IPS-NIHi7 (cell line): ENCODE data around the gene ZG16.

ENCODE experiments used
- DNase-seq: peaks from one replicate; pipeline ENCODE4 v3.0.0; 2012; ENCODE audit warnings: mixed read lengths; ENCODE audit errors: extremely low spot score

The ZG16 gene

DNA sequence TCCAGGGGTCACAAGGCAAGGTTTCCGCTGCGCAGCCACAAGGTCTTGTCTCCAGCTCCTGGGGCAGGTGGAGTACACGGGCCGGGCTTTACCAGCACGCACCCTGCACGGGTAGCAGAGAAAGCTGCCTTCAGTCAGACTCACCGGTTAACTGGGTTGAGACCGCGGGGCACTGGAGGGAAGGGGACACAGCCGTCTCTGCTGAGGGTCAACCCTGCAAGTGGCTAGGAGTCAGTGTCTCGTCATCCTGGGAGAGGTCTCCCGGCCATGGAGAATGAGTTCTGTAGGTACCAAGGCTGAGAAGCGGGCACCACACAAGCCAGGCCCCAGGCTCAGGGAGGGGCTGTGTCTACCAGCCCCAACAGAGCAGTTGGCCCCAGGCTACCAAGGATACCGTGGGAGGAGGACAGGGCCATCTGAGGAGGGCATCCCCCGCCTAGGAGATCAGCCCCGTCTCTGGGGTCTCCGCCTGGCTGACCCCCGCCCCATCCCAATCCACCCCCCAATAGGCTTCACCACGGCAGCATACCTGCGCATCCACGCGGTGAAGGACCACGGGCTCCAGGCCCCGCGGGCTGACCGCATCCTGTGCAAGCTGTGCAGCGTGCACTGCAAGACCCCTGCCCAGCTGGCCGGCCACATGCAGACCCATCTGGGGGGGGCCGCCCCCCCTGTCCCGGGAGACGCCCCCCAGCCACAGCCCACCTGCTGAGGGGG, 31.1 kb downstream of the ZG16 start:
- DNase-seq = no peak

DNA sequence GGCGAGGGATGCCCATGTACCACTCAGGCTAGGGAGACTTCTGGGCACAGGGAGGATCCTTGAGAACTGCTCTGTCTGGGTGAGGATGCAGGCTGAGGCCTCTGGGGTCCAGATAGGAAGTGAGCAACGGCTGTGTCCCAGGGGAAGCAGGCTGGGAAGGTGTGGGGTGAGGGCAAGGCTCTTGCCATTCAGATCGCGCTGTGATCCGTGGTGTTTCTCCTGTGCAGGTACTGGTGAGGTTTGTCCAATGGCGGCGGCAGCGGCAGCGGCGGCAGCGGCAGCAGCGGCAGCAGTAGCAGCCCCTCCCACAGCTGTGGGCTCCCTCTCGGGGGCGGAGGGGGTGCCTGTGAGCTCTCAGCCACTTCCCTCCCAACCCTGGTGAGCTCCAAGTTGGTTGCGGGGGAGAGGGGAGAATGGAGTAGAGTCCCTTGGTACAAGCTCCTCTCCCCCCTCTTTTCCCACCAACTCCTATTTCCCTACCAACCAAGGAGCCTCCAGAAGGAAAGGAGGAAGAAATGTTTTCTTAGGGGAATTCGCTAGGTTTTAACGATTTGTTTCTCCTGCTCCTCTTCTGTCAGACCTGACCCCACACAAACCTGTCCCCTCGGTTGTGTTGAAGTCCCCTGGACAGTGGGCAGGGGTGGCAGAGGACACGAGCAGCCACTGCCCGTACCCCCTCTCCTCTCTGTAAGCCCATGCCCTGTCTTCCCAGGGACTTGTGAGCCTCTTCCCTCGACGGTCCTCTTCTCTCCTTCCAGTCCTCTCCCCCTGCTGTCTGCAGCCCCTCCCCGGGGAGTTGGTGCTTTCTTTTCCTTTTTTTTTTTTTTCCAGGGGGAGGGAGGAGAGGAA, 32.0 kb downstream of the ZG16 start:
- no peak for DNase-seq

DNA sequence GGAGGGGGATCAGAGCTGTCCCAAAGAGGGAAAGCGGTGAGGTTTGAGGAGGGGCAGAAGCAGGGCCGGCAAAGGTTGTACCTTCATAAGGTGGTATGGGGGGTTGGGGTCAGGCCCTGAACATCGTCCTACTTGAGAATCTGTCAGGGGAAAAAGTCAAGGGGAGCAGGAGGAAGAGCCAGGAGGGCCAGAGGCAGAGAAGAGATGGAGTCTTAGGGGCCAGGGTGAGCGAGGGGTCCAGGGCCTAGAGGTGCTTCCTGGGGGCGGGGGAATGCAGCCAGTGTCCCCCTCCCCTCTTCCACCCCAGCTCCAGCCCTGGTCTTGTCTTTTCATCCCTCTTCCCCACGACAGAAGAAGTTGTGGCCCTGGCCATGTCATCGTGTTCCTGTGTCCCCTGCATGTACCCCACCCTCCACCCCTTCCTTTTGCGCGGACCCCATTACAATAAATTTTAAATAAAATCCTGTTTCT, 32.7 kb downstream of the ZG16 start:
- DNase-seq = no peak

DNA sequence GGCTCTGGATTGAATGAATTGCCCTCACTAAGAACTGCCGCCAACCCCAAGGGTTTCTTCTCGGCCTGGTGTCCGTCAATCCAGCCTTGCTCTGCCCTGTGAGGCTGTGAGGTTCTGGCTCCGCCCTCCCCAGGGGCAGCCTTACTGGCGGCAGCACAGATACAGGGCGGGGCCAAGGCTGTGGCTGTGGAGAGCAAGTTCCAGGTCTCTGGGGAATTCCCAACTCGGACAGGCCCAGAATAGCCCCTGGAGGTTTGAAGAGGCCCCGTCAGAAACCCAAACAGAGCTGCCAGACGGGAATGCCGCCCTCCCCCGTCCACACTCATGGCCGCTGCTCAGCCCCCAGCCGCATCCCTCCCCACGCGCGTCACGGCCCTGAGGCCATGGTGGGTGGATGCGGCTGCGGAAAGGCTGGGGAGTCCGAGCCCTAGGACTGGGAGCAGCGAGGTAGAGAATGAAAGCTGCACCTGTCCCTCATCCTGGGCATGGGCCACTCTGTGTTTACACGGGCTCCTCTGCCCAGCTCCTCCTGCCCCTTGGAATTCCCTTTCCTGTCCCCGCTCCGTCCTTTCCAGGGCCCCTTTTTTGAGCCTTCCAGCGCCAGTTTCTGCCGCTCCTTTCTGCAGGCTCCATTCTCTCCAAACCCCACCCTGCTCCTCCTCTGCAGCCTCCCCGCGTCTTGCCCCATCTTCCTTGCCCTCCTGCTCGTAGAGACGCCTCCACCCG, 33.3 kb downstream of the ZG16 start:
- DNase-seq = peak; percentile 87

DNA sequence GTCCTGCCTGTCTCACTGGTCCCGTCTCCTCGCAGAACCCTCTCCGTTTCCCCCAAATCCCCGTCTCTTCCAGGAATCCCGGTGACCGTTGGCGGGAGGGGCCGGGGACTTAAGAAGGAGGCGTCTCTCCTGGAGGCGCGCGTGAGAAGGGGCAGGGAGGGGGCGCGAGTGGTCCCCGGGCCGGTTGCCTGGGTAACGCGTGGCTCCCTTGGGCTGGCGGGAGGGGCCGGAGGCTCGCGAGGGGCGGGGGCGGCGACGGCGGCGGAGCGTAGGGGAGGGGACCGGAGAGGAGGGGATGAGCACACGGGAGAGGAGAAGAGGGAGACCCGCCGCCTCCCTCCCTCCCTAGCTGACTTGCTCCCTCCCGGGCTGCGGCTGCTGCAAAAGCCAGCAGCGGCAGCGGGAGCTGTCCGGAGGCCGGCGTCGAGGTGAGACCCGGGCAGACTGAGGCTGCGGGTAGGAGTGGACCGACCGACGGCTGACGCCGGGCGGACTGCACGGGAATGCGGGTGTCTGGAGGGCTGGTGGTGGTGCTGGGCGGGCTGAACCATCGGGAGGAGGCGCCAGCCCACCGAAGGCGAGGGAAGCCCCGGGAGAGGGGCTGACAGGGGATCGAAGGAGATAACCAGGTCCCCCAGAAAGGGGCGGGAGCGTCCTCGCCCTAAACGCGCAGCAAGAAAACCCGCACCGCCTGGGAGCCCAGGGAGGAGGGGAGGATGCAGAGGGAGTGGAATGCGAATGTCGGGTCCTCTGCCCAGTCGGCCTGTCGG, 34.0 kb downstream of the ZG16 start, which contains the start of gene PRRT2:
Gene PRRT2 (plus strand): TSS at position 298 of the 770 bp plus-strand sequence. CDS start 862 bp downstream, outside the sequence.
- DNase-seq = peak; percentile 60

DNA sequence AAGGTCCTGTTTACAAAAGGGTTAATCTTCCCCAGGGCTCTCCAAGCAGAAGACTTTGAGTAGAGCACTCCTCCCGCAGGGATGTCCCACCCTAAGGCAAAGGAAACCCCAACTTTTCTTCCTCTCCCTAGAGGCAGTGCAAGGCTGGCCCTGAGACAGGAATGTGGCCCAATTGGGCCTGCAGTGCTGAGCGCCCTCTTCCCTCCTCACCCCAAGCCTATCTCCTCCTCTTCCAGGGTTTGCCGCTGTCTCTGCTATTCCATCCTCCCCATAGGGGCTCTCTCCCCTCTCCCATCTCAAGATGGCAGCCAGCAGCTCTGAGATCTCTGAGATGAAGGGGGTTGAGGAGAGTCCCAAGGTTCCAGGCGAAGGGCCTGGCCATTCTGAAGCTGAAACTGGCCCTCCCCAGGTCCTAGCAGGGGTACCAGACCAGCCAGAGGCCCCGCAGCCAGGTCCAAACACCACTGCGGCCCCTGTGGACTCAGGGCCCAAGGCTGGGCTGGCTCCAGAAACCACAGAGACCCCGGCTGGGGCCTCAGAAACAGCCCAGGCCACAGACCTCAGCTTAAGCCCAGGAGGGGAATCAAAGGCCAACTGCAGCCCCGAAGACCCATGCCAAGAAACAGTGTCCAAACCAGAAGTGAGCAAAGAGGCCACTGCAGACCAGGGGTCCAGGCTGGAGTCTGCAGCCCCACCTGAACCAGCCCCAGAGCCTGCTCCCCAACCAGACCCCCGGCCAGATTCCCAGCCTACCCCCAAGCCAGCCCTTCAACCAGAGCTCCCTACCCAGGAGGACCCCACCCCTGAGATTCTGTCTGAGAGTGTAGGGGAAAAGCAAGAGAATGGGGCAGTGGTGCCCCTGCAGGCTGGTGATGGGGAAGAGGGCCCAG, 34.9 kb downstream of the ZG16 start:
- DNase-seq = no peak

DNA sequence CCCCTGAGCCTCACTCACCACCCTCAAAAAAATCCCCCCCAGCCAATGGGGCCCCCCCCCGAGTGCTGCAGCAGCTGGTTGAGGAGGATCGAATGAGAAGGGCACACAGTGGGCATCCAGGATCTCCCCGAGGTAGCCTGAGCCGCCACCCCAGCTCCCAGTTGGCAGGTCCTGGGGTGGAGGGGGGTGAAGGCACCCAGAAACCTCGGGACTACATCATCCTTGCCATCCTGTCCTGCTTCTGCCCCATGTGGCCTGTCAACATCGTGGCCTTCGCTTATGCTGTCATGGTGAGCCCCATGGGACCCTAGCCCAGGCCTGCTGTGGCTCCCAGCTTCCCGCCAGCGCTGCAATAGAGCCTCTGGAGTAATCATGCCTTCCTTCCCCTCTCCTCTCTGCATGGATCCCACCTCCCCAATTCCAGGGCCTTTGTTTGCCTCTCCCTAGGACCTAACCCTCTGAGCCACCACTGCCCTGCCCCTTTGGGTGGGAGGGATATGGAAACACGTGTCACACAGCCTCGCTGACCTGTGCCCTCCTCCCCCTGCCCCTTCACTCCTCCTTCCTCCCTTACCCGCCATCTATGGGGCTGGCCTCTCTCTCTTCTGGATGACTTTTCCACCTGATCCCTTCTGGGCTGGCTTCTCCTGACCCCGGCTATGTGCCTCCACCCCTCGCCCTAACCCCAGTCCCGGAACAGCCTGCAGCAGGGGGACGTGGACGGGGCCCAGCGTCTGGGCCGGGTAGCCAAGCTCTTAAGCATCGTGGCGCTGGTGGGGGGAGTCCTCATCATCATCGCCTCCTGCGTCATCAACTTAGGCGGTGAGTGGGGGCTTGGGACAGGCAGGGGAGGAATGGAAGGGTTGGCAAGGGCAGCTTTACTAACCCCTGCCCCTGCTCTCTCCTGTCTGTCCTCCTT, 35.8 kb downstream of the ZG16 start:
- no peak for DNase-seq

DNA sequence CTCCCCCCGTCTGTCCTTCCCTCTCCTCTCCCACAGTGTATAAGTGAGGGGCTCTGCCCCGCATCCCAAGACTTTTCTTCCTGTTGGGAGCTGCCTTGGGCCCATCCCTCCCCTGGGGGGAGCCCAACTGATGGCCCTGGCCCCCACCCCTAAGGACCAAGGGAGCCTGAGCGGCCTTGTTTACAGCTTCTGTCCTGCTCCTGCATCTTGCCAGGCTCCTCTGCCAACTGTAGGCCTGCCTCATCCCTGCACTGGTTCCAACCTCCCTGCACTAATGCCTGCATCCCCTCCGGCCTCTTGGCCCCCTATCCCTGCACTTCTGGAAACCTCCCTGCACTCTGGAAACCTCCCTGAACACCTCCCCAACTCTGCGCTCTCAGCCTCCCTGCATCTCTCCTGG, 36.5 kb downstream of the ZG16 start:
- no peak for DNase-seq

DNA sequence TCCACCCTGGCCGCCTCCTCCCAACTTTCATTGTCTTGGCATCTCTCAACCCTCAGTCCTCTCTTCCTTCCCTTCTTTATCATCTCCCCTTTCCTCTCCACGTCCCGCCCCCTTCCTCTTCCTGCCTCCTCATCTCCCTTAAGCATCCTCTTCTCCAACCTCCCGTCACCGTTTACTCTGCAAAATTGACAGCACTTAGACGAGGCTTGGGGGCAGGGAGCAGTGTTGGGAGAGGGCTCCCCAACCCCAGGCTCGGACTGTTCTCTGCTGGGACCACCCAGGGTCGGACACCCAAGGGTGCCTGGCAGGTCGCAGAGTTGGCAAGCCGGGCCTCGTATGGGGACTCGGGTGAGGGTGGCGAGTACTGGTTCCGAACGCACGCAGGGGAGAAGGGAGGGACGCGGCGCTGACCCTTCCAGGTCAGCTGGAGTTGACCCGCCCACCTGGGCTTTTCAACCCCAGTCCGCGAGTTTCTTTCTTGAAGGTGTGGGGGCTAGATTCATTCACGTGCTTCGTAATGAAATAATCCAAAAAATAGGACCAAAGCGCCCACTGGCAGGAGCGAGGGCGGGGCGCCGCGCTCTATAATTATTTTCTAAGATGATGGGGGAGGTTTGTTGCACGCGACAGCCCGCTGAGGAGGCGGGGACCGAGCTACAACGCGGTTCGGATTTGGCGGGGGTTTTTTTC, 37.1 kb downstream of the ZG16 start:
- no peak for DNase-seq

DNA sequence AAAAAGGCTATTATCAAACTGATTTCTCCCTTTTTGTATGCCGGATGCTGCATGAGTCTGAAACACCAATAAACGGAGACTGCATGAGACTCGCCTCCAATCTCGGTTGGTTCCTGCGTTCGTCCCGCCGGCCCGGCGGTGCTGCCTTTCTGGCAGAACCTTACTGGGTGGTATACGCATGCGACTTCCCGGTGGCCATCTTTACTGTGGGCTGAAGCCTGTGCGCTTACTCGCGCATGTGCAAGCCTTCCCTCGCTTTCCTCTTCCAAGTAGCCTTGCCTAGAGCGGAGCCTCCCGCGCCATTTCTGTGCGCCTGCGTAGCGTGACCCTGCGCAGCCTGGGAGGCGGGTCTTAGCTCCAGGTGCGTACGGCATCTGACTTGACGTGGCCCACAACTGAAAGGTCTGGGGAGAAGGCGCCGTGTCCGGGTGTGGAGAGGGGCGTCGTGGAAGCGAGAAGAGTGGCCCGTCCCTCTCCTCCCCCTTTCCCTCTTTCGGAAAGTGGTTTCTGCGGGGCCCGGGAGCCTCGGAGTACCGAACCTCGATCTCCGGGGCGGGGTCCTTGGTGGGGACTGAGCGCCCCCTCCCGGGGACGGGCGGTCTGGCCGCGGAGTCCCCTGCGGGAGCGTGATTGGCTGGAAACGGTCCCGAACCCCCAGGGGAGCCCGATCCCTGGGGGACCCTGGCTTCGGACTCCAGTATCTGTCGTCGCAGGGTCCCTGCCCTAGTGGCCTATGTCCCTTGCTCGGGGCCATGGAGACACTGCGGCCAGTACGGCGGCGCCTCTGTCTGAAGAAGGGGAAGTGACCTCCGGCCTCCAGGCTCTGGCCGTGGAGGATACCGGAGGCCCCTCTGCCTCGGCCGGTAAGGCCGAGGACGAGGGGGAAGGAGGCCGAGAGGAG, 38.0 kb downstream of the ZG16 start, which contains the start of gene PAGR1:
Gene PAGR1 (plus strand): TSS at position 360 of the 901 bp plus-strand sequence. CDS start 374 bp downstream, at position 734.
- peak; percentile 90 for DNase-seq

DNA sequence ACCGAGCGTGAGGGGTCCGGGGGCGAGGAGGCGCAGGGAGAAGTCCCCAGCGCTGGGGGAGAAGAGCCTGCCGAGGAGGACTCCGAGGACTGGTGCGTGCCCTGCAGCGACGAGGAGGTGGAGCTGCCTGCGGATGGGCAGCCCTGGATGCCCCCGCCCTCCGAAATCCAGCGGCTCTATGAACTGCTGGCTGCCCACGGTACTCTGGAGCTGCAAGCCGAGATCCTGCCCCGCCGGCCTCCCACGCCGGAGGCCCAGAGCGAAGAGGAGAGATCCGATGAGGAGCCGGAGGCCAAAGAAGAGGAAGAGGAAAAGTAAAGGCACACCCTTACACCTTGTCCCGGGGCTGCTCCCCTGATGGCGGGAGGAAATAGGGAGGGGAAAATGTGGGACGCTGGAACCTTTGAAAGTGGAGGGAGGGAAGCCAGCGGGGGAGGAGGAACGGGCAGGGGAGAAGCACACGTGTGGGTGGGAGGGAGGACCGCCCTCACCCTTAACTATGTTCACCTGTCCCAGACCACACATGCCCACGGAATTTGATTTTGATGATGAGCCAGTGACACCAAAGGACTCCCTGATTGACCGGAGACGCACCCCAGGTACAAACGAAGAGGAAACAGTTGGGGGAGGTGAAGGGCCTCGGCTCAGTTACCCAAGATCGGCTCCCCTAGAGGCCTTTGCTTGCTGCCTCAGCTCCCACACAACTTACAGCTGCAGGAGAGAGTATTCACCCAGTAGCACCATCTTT, 38.8 kb downstream of the ZG16 start:
- DNase-seq = peak; percentile 69

DNA sequence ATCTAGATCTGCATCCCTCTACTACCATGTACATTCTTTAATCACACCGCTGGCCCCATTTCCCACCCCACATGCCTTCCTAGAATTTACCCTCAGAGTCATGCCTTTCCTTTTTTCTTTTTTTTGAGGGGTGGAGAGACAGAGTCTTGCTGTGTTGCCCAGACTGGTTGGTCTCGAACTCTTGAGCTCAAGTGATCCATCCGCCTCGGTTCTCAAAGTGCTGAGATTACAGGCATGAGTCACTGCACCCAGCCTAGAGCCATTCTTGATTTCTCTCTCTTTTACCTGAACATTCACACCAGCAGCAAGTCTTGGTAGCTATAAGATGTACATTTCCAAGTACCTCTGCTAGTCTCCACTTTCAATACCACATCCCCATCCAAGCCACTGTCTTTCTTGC, 40.0 kb downstream of the ZG16 start:
- no peak for DNase-seq

DNA sequence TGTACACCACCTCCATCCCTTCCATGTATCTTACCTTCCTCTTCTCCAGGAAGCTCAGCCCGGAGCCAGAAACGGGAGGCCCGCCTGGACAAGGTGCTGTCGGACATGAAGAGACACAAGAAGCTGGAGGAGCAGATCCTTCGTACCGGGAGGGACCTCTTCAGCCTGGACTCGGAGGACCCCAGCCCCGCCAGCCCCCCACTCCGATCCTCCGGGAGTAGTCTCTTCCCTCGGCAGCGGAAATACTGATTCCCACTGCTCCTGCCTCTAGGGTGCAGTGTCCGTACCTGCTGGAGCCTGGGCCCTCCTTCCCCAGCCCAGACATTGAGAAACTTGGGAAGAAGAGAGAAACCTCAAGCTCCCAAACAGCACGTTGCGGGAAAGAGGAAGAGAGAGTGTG, 41.5 kb downstream of the ZG16 start:
- no peak for DNase-seq

DNA sequence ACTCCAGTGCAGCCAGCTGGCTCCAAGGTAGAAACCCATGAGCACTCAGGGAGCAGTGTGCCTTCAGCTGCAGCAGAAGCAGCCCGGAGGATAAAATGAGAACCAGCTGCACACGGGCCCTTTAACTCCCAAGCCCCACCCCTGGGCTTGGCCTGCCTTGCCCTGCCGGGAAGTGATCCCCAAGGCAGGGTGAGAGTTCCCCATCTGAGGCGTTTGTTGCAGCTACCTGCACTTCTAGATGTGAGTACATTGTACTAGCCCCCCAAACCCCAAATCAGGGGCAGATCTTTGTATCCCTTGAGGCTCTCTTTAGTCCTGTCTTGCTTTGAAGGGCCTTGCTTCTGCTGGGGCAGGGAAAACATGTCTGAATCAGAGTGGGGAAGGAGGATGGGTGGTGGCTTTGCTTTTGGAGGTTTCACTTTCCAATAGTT, 42.2 kb downstream of the ZG16 start, which contains the start of gene MVP:
Gene MVP (plus strand): TSS at position 192 of the 431 bp plus-strand sequence. CDS start 10,088 bp downstream, outside the sequence.
- DNase-seq = no peak

DNA sequence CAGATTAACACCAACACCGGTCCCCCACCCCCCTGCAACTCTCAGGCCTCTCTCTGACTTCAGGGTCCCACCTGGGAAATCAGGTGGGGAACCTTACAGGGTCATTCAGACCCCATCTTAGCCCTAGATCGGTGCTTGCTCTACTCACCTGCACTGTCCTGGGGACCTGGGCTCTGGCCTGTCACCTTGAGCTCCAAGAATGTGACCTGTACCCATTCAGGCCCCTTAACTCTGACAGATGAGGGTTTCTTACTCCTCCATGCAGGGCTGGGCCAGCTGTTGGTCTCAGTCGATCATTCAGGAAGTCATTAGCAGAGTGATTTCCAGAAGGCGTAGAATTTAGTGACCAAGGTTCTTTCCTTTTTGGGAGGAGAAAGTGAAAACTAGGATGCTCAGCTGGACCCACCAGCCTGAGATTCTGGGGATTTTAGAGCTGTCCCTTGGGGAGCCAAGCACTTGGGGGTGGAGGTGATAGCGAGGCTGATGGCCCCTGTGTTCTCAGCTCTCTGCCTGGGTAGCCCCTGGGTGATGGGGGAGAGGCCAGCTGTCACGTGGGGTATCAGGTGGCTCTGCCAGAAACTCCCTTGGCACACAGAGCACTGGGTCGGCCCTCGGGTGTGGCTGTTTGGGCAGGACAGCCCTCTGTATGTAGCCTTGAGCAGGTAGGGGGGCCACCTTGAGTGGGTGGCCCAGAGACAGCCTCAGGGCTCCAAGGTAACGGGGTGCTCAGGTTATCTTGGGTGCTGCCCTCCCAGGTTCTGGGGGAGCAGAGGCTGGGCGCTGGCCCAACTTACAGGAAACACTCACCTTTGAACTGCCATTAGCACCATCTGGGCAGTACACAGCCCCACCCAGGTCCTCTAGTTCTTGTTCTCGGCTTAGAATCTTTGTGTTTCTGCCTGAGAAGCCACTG, 42.9 kb downstream of the ZG16 start:
- no peak for DNase-seq
